ENCODE measurements around the gene PANK4. TPM values are rescaled to one million over a fixed set of nuclear protein-coding genes. Genes with fewer than 3 reads are reported as not detected.

PANK4 gene
- total and polyA plus RNA-seq, 2 donors (not counting 3 experiments of a cell fraction or from before 2014, with no cell fraction given) = 22.1 to 34.0 TPM

GRCh38 chr1:2469103-2469940 lies 57.1 kb downstream of the PANK4 start:
- BruUV-seq (replicated peaks) = no TSS peak
- H3K4me2 ChIP-seq (ENCODE audit: insufficient read depth, low read length) = no peak overlapping the region
- H3K79me2 ChIP-seq (ENCODE audit: control insufficient read depth, insufficient read depth, low read length) = no peaks in the 10 kb centered on the region
- DNase-seq (ENCODE audit: low read depth, low spot score) = no peak
- H3K9ac ChIP-seq (replicated peaks; ENCODE audit: extremely low read depth, insufficient read depth, low read length) = no peak overlapping the region
- CTCF ChIA-PET = no interaction called here
- no peaks in the 10 kb centered on the region for H3K36me3 ChIP-seq (ENCODE audit: control insufficient read depth in 2 of 2, extremely low read depth in 1 of 2, insufficient read depth in 2 of 2, low read length in 2 of 2)
- H3K9me1 ChIP-seq (replicated peaks; ENCODE audit: control insufficient read depth, extremely low read depth, insufficient read depth, low read length) = no peaks in the 10 kb centered on the region
- TF ChIP-seq POLR2AphosphoS5 (IDR thresholded peaks at IDR 0.05; ENCODE audit: insufficient read depth, low read depth, low read length) (no peak), POLR2A (IDR thresholded peaks at IDR 0.05; ENCODE audit: low read depth, low read length) (no peak), GATA2 (IDR thresholded peaks at IDR 0.05; ENCODE audit: insufficient read depth, insufficient read length, low read depth, low read length) (no peak), CTCF (IDR thresholded peaks at IDR 0.05; ENCODE audit: extremely low read depth in 1 of 2, insufficient read depth in 1 of 2, low read depth in 1 of 2, low read length in 2 of 2) (no peak), MAX (IDR thresholded peaks at IDR 0.05; ENCODE audit: insufficient read depth, insufficient read length) (no peak), EZH2 (IDR thresholded peaks at IDR 0.05; ENCODE audit: borderline replicate concordance, low read depth, low read length, severe bottlenecking) (no peak), FOS (IDR thresholded peaks at IDR 0.05; ENCODE audit: borderline replicate concordance, insufficient read depth, low read length) (no peak), MYC (IDR thresholded peaks at IDR 0.05; ENCODE audit: low read depth, low read length) (no peak), JUN (IDR thresholded peaks at IDR 0.05; ENCODE audit: borderline replicate concordance, insufficient read depth, insufficient read length, low read depth) (no peak)
- no peak overlapping the region for H3K27ac ChIP-seq (ENCODE audit: insufficient read depth, low read depth, low read length)
- POLR2A ChIA-PET = no interaction called here
- intact Hi-C loops (cut with micrococcal nuclease) = no loop called here
- H3K9me3 ChIP-seq (replicated peaks; ENCODE audit: control insufficient read depth, insufficient read depth, low read length) = no peaks in the 10 kb centered on the region
- dilution Hi-C loops (cut with MboI; ENCODE audit: extremely low pct_ligation_motif_present, low sequenced_read_pairs) = no loop called here
- no peak overlapping the region for H2AFZ ChIP-seq (ENCODE audit: low read depth, low read length)
- no peaks in the 10 kb centered on the region for H3K4me1 ChIP-seq (ENCODE audit: control insufficient read depth, extremely low read depth, insufficient read depth, low read length)
- no peak for FAIRE-seq
- H3K4me3 ChIP-seq (replicated peaks in 1 of 3; ENCODE audit: insufficient read depth in 1 of 3, low read depth in 1 of 3, low read length in 3 of 3) = no peak overlapping the region
- H3K27me3 ChIP-seq (ENCODE audit: control insufficient read depth in 2 of 2, insufficient read depth in 2 of 2, low read length in 2 of 2) = no peaks in the 10 kb centered on the region
- no peaks in the 10 kb centered on the region for H4K20me1 ChIP-seq (replicated peaks; ENCODE audit: control insufficient read depth, extremely low read depth, insufficient read depth, low read length)

Measured in endothelial cell of umbilical vein (primary cell).